SHP77 (cell line): ENCODE results near the gene ELMO1.
A peak's percentile ranks its signal among the peaks of the same experiment; 100 is the strongest.

ENCODE experiments used
- DNase-seq, 2 experiments: peaks; one replicate each; lab custom pipeline; 2025; lab: John Stamatoyannopoulos, UW

ELMO1 gene, protein sequence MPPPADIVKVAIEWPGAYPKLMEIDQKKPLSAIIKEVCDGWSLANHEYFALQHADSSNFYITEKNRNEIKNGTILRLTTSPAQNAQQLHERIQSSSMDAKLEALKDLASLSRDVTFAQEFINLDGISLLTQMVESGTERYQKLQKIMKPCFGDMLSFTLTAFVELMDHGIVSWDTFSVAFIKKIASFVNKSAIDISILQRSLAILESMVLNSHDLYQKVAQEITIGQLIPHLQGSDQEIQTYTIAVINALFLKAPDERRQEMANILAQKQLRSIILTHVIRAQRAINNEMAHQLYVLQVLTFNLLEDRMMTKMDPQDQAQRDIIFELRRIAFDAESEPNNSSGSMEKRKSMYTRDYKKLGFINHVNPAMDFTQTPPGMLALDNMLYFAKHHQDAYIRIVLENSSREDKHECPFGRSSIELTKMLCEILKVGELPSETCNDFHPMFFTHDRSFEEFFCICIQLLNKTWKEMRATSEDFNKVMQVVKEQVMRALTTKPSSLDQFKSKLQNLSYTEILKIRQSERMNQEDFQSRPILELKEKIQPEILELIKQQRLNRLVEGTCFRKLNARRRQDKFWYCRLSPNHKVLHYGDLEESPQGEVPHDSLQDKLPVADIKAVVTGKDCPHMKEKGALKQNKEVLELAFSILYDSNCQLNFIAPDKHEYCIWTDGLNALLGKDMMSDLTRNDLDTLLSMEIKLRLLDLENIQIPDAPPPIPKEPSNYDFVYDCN

DNA sequence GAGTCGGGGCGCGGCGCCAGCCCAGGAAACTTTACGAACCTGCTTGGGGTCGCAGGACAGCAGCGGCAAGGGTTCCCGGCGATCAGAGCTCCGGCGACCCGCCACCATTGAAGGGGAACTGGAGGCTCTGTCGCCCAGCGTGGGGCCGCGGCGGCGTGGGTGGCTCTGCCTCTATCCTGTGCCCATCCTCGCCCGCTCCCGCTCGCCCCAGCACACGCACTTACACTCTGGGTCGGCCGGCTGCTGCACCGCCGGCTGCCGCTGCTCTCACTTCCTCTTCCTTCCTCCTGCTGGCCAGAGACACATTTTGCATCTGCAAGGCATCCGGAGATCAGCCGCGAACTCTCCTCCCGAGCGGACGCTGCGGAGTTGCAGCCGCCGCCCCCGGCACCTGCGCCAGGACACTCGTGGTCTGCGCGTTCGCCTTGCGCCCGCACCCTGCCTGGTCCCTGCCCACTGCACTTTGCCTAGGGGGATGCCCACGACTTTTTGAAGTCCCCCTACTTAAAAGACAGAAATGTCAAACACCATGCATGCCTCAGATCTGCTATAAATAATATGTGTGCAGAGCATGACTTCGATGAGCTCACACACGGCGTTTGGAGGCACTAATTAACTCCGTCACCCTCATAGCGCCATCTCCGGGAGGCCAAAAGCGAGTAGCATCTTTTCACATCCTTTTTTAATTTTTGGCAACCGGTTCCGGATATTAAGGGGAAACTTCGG, at the start of gene ELMO1:
Gene ELMO1, minus strand, starts transcription at position 229 of the 726 bp plus-strand sequence. CDS start 106,174 bp downstream, outside the sequence.
- no peak for DNase-seq

DNA sequence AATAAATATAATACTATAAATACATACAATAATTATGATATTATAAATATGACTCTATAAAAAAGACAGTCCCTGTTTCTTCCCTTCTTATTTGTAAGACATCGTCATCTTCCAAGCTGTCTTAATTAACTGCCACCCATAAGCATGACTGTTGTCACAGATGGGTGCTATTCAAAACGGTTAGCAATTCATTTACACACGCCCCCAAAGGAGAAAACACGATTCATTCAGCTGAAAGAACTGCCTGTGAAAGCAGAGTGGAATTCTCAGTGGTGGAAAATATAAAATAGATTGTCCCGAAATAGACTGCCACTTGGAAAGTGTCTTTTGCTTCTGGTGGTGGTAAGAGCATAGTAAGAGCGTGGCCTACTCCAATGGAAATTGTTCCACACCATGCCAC, 48.9 kb upstream of the ELMO1 start:
- no peak for DNase-seq

DNA sequence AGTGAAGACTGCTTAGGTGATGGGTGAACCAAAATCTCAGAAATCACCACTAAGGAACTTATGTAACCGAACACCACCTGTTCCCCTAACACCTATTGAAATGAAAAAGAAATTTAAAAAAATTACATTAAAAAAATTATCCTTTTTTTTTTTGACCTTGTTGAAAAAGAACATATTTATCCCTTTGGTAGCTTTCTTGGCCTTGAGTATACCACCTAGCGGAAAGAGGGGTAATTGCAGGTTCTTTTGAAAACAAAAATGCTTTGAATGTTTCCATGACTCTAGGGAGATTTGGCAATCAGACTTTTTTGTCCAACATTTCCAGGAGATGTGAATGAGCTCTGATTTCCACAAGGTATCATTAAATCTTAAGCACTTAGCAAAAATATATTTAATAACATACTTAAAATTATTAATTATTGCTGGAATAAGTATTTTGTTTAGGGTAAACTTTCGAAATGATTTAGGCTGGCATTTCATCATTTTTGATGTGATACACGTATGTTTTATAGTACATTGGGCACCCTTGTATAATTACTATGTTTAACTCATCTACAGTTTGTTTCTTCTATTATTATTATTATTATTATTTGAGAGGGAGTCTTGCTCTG, 47.0 kb upstream of the ELMO1 start:
- peak in 1 of 2 experiments; percentile 11 for DNase-seq

DNA sequence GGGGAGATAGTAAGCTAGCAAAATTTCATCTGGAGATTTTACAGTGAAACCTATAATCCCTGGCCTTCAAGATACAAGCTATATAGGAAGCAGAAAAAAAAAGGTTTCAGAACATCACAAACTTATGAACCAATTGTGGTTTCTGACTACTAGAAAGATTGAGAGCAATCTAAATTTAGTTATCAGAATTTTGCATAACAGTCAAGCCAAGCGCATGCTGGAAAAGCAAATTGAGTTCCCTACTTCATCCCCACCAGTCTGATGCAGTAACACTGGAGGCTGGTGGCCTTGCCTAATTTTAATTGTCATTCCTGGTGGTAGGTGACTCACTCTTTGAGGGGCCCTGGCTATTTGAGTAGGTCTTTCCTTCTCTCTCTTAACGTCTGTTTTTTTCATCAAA, 46.3 kb upstream of the ELMO1 start:
- DNase-seq, result no peak

DNA sequence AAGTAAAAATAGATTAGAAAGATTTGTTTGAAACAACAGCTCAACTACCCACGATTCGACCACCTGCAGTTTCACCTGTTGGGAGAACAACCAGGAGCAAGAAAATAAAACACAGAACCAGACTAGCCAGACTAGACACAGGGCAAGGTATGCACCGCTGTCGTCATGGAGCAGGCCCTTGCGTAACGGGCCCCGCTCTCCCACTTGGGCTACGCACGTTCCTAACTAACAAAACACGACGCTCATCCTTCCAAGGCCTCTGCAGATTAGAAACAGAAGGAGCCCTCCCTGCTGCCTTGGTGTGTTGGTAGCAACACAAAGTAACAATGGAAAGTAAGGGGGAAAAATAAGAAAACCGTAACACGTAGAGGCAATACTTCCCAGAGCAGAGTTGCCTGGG, 45.1 kb upstream of the ELMO1 start:
- DNase-seq, result no peak

DNA sequence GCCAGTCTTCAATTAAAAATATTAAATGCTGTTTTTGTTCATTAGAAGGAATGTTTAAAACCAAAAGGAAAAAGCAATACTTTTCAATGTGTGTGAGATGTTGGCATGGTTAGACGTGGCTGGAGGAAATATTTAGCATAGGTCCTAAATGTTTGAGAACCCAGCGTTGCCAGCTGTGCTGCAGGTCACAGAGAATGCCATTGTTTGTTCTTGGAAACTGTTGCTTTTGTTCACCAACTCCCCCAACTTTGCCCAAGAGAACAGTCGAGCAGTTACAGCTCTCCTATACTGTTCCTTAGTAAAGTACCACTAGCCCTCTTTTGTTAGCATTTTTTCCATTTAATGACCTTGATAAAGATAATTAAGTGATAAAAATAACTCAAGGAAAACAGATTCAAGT, 44.5 kb upstream of the ELMO1 start:
- DNase-seq, result no peak

DNA sequence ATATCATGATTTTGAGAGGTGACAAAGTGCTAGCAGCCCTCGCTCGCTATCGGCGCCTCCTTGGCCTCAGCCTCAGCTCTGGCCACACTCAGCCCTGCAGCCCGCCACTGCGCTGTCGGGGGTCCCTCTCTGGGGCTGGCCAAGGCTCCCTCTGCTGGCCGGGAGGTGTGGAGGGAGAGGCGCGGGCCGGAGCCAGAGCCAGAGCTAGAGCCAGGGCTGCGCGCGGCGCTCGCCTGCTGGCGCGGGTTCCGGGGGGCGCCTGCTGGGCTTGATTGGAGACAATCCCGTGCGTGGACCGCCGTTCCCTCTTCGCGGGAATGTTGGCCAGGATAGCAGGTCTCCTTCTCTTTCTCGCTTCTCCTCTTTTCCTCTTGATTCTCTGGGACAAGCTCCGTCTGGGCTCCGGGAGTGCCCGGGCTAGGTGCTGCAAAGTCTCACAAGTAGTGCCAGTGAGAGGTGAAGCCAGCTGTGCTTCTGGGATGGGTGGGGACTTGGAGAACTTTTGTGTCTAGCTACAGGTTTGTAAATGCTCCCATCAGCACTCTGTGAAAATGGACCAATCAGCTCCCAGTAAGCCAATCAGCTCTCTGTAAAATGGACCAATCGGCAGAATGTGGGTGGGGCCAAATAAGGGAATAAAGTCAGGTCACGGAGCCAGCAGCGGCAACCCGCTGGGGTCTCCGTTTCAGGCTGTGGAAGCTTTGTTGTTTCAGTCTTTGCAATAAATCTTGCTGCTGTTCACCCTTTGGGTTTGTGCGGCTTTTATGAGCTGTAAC, 43.4 kb upstream of the ELMO1 start:
- DNase-seq, result no peak

DNA sequence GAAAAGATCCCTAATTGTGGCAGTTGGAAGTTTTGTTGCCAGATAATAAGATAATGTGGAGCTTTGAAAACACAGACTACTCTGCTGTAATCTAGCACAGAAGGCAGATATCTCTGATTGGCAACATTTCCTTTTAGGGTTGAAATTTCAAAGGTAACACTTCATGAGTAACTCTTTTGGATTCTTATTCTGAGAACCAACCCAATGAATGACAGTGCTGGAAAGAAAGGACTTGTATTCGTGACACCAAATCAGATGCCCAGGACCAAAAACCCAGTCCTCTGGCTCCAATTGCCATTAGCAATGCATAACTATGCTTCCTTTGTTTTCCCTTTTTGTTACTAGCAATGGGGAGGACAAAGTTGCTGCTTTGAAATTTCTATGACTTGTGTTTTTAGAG, 41.0 kb upstream of the ELMO1 start:
- no peak for DNase-seq

DNA sequence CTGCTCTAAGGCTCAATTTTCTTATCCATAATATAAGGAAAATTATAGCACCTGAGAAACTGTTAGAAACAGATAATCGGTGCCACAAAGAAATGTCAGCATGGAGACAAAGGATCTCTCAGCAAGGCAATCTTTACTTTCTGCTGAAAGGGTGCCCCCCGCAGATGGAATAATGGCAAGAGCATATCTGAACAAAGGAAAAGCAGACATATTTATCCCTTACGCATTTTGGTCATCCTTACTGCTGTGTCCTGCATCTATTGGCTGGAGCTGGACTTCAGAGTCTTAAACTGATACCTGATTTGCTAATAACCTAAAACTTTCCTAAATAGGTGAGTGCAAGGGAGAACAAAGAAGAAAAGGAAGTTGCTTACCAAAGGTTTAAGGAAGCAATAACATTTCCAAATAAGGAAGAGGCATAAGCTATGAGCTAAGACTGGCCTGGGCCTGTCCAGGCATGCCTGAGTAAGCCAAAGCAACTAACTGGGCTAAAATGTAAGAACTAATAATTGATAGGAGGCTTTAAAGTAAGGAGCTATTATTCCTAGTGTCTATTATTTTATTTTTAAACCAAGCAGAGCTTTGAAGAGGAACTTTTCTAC, 39.6 kb upstream of the ELMO1 start:
- DNase-seq, result no peak

DNA sequence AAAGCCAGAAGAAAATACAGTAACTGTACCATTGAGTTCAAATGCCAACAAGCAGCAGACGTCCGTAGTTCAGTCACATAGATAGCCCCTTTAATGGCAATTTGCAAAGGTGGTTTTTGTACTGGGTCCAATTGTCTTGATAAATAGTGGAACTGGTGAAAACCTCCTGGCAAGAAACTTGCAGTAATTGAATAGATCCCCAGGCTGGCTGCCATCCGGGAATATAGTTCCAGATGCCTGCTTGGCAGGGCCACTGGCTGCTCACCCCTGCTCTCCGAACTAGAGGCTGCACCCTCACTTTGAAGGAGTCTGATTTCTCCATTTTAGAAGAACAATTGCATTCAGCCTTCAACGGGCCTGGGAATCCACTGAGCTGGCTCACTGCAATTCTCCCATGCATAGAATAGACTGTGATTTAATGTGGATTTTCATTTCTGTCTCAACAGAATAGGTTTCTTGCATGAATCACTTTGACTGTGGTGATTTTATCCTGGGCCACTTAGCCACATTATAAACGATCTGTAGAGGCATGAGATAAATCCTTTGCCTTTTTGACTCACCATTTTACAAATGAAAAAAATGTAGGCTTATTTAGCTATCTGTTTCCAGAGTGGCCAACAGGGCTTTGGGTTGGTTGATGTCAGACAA, 35.9 kb upstream of the ELMO1 start:
- no peak for DNase-seq

DNA sequence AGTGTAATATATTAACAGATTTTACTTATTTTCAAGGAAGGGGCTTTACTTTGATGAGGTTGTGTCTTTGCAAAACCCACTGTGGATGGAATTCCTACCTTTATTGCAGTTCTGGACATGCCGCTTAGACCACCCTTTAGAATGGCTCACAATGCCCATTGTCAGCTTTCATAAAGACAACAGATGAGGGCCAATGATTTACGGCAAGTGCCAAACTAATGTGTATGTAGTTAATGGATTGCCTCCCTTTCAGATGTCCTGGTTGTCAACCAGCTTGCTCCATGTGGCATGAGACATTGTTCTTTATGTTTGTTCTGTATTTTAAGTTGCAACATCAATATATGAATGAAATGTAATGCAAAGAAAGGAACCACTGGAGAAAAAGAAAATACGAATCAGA, 35.0 kb upstream of the ELMO1 start:
- DNase-seq, result no peak

DNA sequence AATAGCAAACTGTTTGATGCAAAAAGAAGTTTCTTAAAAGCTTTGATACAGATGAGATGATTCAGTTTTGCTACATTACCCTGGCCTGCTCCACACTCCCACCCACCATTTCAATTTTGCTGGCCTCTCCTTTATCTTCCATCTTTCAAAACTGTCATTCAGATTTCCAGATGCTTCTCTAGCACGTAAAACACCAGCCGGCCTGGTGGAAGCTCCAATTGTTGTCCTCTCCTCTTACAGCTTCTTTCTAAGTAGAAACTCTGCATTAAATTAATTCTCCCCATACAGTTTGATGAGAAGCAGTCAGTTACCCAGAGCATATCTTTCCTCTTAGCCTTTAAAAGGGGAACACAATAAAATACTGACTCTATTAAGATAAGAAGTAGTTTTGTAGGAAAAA, 34.3 kb upstream of the ELMO1 start:
- no peak for DNase-seq

DNA sequence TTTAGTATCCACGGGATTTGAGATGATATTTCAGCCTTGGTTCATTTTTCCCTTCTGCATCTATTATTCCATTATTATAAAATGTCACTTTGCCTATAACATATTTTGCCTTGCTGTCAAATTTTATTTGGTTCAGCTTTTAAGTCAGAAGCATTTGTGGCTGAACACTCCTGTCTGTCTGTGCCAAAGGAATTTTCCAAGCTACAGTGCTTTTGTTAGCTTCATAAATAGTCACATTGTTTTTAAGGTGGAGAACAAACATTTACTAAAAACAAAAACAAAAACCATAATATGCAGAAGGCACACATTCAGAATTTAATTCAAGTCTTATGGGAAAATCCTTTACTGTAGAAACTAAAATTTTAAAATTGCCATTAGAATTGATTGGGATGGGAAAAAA, 33.8 kb upstream of the ELMO1 start:
- DNase-seq, result no peak

DNA sequence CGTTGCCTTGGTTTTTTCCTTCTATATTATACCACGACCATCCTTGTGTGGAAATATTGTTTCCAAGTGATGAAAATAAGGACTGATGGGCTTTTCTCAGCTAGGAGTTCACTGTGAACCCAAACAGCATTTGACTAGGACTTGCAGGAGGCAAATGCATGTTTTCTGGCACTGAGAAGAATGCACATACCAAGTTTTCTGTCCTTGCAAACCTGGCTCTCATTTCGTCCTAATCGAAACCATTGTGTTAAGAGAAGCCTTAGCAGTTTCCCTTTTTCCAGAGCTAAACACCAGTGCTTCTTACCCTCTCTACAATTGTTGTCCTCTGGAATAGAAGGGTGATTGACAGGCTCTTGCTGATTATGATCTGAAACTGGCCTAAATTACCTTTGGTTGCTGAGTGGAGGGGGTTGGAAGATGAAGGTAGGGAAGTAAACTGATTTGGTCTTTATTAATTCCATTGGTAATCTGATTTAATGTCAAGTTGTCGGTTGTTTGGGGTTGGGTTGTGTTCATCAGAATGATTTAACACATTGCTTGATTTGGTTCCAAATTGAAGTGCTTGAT, 33.1 kb upstream of the ELMO1 start:
- no peak for DNase-seq

DNA sequence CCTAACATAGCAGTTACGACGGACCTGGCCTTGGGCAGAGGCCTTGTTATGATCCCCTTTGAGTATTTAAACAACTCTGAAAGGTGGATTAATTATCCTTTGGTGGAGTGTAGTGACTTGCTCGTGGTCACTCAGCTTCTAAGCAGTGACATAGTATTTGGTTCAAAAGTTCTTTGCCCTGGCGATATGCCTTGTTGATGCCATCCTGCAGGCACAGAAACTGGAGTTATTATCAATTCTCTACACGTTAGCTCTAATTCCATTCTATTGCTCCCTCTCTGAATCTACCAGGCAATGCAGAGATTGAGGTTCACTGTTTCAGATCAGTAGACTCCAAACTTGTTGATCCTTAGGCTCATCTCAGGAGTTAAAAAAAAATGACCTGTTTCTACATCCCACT, 32.5 kb upstream of the ELMO1 start:
- no peak for DNase-seq

DNA sequence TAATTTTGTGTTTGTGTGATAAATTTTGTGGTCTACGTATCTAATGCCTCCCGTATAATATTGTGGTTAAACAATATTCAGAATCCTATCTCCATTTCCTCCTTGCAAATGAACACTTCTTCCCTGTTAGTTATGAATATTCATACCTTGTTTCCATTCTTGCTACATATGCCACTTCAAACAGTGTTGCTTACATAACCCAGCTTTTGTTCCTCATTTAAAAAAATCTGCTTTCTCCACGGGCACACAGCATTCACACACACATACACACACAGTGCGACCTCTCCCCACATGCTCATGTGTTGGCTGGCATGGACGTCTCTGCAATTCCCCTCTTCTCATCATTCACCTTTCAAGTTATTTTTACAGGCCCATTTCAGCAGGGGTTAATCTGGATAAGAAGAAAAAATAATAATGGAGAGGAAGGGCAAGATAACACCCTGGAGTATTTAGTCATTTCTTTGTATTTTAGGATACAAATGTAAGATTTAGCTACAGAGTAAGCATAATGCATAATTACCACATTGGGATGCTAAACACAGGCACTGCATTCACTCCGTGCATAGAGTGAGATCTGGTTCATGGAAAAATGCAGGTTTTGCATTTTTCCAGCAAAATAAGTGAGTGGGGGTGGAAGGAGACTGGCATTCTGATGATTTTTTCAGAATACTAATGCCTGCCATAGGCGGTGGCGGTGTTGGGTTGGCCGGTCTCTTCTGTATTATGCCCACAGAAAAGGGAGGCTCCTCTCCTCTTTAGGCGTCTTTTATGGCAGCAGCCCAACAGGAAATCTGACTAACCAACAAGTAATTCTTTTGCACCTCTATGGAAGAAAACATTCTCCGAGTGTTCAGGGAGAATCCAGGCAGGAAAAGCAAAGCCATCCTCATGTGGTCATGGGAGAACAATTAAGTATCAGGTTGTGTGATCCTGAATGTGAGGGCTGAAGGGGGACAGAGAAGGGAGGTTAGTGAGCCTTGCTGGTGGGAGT, 31.7 kb upstream of the ELMO1 start:
- no peak for DNase-seq

DNA sequence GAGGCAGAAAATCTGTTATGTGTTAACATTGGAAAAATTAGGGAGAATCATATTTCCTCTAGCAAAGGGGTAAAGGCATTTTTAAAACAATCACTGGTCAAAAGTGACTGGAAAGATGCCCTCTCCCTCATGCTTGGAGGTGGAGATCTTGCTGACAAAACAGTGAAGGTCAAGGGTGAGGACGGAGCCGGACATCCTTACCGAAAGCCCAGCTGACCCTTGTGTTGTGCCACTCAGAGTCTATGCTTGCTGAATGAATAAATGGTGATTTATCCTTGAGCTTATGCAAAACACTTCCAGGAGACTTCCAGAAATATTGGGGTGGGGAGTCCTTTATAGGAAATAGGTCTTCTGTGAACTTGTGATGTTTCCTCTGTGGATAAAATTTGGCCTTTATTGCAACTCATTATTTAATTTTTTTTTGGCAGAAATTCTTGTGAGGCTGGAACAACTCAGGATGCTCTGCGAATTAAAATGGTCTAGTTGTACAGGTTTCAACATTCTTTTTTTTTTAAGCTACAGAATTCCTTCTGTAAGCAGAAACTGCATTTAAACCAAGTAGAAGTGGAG, 28.3 kb upstream of the ELMO1 start:
- no peak for DNase-seq

DNA sequence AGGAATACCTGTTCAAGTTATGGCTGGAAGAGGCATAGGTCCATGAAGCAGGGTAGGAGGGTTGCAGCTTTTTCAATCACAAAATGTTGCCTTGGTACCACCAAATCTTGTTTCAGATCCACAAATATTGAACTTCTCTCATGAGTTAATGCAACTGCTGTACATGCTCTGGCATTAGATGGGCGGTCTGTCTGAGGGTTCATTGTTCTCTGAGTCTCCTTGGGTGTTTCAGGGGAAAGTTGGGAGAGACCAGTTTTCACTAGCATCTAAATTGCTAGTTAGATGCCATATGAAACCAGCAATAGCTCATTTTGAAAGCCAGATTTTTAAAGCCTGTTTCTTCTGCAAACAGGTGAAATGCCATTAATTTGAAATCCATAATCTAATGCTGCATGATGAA, 27.8 kb upstream of the ELMO1 start:
- DNase-seq, result no peak

DNA sequence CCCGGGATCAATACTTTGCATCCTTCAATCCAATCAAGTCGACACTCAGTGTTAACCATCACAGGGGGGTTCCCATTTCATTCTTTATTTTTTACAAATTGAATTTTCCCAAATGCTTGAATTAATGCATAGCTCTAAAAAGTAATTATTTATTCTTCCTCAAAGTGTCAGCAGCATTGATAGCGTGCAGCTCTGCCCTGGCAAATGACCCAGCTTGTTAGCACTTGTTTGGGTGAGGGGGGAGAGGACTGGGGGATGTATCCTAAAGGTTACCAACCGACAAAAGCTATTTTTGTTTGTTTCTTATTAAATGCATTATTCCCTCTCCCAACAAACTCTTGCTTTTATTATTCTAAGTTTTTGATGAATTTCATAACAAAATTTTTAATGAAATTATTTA, 27.0 kb upstream of the ELMO1 start:
- DNase-seq, result no peak
